ENCODE data around the gene CACNB4.

Gene CACNB4

DNA sequence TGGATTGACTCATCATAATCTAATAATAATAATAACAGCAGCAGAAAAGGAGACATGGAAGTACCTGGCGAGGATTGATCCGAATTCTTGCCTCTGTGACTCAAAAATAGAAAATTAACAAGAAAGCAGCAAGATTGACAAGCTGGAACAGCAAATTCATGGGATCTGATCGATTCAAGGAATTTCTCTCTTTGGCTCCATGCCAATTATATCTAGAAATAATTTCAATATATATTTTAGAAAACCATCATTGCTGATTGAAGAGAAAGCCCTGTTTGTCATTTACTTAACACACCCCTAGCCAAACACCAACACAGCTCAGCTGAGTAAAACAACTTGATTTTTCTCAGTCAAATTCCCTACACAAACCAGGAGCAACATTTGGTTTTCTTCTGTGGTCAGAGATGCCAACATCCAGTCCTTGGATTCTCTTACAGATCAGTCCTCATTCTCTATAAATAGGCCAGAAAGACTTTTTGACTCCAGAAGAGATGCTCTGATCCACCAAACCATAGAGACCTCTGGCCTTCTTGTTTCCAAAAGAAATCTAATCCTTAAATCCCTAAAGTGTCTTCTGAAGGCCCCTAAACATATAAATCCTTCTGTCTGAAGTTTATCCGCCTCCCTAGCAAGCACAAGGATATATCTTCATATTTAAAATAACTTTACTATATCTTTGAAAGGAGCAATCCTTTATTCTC lies 129.9 kb downstream of the CACNB4 start:
- TF ChIP-seq, protein P1, sequence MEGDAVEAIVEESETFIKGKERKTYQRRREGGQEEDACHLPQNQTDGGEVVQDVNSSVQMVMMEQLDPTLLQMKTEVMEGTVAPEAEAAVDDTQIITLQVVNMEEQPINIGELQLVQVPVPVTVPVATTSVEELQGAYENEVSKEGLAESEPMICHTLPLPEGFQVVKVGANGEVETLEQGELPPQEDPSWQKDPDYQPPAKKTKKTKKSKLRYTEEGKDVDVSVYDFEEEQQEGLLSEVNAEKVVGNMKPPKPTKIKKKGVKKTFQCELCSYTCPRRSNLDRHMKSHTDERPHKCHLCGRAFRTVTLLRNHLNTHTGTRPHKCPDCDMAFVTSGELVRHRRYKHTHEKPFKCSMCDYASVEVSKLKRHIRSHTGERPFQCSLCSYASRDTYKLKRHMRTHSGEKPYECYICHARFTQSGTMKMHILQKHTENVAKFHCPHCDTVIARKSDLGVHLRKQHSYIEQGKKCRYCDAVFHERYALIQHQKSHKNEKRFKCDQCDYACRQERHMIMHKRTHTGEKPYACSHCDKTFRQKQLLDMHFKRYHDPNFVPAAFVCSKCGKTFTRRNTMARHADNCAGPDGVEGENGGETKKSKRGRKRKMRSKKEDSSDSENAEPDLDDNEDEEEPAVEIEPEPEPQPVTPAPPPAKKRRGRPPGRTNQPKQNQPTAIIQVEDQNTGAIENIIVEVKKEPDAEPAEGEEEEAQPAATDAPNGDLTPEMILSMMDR (IDR thresholded peaks at IDR 0.05), result no peak

DNA sequence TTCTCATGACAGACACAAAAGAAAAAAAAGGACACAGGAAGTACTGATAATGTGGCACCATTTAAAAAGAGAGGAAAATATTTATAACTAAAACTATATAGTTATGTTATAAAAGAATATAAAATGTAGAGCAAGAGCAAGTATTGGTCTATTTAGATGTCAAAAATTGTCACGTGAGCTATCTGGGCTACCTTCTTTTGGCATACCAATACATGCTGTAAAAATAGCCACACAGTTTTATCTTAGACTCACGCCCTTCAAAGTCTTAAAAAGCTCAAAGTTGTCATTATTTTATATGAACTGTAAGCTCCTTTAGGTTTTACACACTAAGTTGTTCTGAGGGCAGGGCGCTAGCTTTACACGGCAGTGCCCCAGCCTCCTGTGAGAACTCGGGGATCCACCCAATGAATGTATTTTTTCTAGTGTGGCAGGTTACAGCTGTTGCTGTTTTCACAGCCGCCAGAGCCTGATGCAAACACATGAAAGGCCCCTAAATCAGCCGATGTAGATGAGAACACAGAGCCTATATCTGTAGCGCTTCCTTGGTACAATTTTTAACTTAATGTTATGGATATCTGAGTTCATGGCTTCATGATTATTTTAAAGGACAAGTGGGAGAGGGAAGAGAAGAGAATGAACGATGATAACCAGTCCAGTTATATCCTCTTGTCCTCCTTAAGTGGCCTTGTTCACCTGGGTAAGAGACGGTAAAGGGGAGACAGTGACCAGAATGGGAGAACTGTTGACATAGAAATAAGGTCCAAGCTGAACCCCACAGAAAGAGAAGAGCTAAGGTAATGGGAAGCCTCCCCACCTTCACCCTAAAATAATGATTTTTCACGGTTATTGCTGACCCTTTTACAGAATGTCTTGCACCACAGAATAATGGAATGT lies 130.8 kb downstream of the CACNB4 start:
- TF ChIP-seq, protein P1 (IDR thresholded peaks at IDR 0.05), result no peak

DNA sequence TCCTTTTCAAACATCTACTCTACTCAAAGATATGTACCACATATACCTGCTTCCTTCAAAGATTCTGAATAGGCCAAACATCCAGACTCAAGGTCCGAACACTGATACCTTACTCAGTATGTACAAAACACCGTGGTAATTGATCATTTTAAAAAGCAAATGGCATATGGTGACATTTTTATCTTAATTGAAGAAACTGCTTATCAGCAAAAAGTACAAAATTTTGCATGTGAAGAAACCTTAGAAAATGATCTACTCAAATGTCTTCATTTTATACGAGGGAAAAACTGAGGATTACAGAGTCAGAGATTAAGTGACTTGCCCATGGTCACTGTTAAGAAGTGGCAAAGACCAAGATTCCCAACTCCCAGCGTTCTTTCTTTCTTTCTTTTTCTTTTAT lies 133.0 kb downstream of the CACNB4 start:
- TF ChIP-seq, protein P1 (IDR thresholded peaks at IDR 0.05), result no peak

DNA sequence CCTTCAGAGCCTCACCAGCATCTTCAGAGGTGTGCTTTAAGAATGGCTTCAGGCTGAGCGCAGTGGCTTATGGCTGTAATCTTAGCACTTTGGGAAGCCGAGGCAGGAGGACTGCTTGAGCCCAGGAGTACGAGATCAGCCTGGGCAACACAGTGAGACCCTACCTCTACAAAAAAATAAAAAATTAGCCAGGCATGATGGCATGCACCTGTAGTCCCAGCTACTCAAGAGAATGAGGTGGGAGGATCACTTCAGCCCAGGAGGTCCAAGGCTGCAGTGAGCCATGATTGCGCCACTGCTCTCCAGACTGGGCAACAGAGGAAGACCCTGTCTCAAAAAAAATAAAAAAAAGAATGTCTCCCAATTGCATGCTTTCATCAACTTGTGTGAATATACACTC lies 137.3 kb downstream of the CACNB4 start:
- TF ChIP-seq, protein P1 (IDR thresholded peaks at IDR 0.05), result no peak

DNA sequence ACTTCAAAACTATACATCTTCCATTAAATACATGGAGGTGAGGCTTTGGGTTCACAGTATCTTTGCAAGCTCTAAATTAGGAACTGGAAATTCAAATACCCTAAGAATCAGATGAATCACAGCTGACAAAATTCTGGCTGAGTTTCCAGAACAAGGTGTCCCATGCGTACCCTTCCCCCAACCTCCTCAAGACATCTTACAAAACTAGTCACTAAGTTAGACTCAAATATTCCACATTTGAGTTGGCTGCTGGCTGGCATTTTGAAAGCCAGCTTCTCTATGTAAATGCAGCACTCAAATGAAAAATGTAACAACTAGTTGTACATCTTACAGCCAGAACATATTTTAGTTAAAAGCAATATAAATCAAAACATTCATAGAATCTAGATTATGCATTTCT lies 139.6 kb downstream of the CACNB4 start:
- TF ChIP-seq, protein P1 (IDR thresholded peaks at IDR 0.05), result no peak

DNA sequence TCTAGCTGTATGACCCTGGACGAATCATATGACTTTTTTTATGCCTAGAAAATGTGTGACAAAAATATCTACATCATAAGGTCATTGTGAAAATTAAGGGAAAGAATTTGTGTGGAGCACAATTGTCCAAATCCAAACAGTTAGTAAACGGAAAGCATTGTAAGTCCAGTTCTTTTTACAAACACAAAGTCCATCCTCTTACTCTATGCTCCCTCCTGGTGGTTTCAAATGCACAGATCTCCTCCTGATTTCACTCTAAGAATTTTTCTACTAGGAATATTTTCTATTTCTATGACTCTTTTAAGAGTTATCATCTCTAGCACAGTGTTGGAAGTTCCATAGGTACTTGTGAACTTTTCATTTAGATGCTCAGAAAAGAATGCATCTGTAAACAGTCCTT lies 145.4 kb downstream of the CACNB4 start:
- TF ChIP-seq, protein P1 (IDR thresholded peaks at IDR 0.05), result no peak

DNA sequence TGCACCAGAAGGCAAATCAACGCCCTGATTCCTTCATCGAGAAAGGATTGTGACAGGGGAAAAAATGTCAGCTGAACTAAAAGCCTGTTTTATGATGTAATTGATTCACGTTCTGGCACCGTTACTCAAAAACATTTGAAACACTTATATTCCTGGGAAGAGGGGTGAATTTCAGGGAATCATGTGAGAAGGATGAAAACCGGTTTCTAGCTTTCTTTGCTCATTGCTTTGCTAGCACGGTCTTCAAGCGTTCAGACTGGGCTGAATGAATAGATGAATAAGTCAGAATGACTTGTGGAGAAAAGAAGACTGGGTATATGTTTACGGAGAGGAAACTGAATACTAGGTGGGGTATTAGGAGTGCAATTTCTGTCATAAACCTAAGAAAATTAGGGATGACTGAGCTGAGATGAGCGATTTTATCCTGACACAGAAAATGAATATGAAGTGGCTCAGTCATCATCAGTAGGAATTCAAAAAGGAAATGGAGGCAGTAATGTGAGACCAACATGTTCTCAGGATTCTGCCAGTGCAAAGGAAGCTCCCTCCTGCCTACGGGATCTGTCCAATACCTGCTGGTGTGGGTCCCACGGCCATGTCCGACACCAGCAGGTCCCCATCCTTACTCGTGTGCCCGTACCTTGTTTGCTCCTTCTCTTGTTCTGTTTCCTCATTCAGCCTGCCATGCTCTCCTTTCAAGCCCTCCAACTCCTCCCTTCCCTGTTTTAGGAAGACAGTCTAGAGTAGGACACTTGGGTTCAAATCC lies 146.0 kb downstream of the CACNB4 start:
- TF ChIP-seq, protein P1 (IDR thresholded peaks at IDR 0.05), result no peak
